Natural killer cell (primary cell): ENCODE measurements around the gene ASIC3. TPM values are rescaled to one million over a fixed set of nuclear protein-coding genes. Genes with fewer than 3 reads are reported as not detected.

ENCODE experiments used
- ATAC-seq, 3 donors: fragments of 150-1000 bp in 2 of 3; fragments of 200-7000 bp in 1 of 3; cut with Tn5 transposase; 1 replicate in 1 of 3; 2 replicates in 2 of 3; pipeline ENCODE4 v1.10.0; 2021; ENCODE audit warnings: mild to moderate bottlenecking in 2 of 3, moderate library complexity in 2 of 3
- DNase-seq, 2 donors: peaks; one replicate each; pipeline versions ENCODE4 v3.0.0 to v3.0.0-alpha.2; 2013 to 2021; ENCODE audit warnings: mixed read lengths in 1 of 2
- H3K27ac ChIP-seq: one replicate; pipeline ENCODE4 v1.5.1; 2013; ENCODE audit warnings: mild to moderate bottlenecking, low read length
- H3K27me3 ChIP-seq: one replicate; pipeline ENCODE4 v1.6.1; 2013; ENCODE audit warnings: low read length; ENCODE audit not compliant: control insufficient read depth, insufficient read depth
- H3K36me3 ChIP-seq: one replicate; pipeline ENCODE4 v1.6.1; 2013; ENCODE audit warnings: low read length; ENCODE audit not compliant: control insufficient read depth, insufficient read depth
- H3K4me1 ChIP-seq: one replicate; pipeline ENCODE4 v1.6.1; 2013; ENCODE audit warnings: low read length; ENCODE audit not compliant: control insufficient read depth, insufficient read depth
- H3K4me3 ChIP-seq: one replicate; pipeline ENCODE4 v1.5.1; 2013; ENCODE audit warnings: low read length
- H3K9me3 ChIP-seq: one replicate; pipeline ENCODE4 v1.6.1; 2013; ENCODE audit warnings: low read length; ENCODE audit not compliant: control insufficient read depth, insufficient read depth
- H3K27ac Mint-ChIP-seq, 2 donors: one replicate each; pipeline ENCODE4 v1.8.0; 2022; ENCODE audit warnings: mild to moderate bottlenecking in 2 of 2, mixed read lengths in 2 of 2, moderate library complexity in 1 of 2
- H3K27me3 Mint-ChIP-seq, 2 donors: one replicate each; pipeline ENCODE4 v1.8.0; 2022; ENCODE audit warnings: low read depth in 2 of 2, mixed read lengths in 2 of 2
- H3K36me3 Mint-ChIP-seq: one replicate; pipeline ENCODE4 v1.8.0; 2022; ENCODE audit warnings: mixed read lengths
- H3K4me1 Mint-ChIP-seq, 2 donors: one replicate each; pipeline ENCODE4 v1.8.0; 2022; ENCODE audit warnings: mixed read lengths in 2 of 2
- H3K4me3 Mint-ChIP-seq: one replicate; pipeline ENCODE4 v1.8.0; 2022; ENCODE audit warnings: mild to moderate bottlenecking, moderate library complexity, mixed read lengths
- H3K9me3 Mint-ChIP-seq, 2 donors: one replicate each; pipeline ENCODE4 v1.8.0; 2022; ENCODE audit warnings: mixed read lengths in 2 of 2
- WGBS: methylation state at CpG from one replicate; pipeline ENCODE4 v1.1.7; 2013; ENCODE audit warnings: missing lambda C conversion rate; ENCODE audit not compliant: insufficient coverage; 5-methylcytosine and 5-hydroxymethylcytosine counted together
- intact Hi-C: fragments of 100-400 bp; cut with micrococcal nuclease; formaldehyde crosslinking; loops from one replicate; pipeline ENCODE4 v1.14.2; 2022
- total RNA-seq, 4 donors: library from RNA; stranded (reverse); fragments of 120-200 nt in 1 of 4; gene quantifications; one replicate each; pipeline versions ENCODE4 v1.2.3 to v1.2.4, GENCODE V29; 2013 to 2022
- TF ChIP-seq, protein P1 (sequence below): fragments of 200-600 bp; IDR thresholded peaks from one replicate; pipeline ENCODE4 v1.8.0; 2022; ENCODE audit warnings: antibody characterized with exemption

ASIC3 gene
- total RNA-seq, 3 donors from 2014 or later (not counting 1 experiment from before 2014, with no cell fraction given): 5.7 to 7.9 (median 5.9) TPM

DNA sequence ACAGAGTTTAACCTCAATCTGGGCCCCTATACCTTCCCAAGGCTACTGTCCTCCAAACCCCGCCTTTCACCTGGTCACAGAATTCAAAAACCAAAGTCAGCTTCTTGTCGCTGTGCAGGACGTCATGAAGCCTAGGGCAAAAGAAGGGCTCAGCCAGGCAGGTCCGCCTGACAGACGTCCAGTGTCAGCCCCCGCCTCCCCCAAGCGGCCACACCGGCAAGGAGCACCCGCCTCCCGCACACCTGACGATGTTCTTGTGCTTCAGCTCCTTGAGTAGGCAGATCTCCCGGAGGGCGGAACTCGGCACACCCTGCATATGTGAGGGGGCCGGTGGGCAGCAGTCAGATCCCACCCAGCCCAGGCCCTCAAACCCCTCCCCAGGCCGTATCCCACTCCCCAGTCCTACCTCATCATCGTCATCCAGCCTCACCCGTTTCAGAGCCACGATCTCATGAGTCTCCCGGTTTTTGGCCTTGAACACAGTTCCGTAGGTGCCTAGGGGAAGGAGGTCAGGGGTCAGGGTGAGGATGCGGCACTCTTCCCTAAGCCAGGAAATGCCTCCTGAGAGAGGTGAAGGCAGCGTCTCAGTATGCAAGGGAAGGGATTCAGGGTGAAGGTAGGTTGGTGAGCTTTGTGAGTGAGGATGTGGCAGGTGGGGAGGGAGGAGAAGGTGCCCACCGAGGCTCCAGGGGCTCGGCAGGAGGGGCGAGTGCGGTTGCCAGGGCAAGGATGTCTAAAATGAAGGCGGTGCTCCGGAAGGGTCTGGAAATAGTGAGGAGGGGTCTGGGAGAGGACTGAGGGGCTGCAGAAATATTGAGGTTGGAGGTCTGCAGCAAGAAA lies 8.6 kb downstream of the ASIC3 start:
- DNase-seq (peak in 1 of 2 donors; percentile 23), ATAC-seq (no peak)
- H3K27ac ChIP-seq: no peak overlapping the region
- H3K9me3 Mint-ChIP-seq: no peaks in the 10 kb centered on the region
- peaks cover 0 to 4% of the 10 kb centered on the region in 2 donors for H3K27me3 Mint-ChIP-seq
- no peaks in the 10 kb centered on the region for H3K27me3 ChIP-seq
- H3K36me3 Mint-ChIP-seq: no peaks in the 10 kb centered on the region
- peak overlapping the region; percentile 91 to 93 for H3K27ac Mint-ChIP-seq
- peaks cover 37% of the 10 kb centered on the region for H3K4me1 ChIP-seq
- TF ChIP-seq, protein P1, sequence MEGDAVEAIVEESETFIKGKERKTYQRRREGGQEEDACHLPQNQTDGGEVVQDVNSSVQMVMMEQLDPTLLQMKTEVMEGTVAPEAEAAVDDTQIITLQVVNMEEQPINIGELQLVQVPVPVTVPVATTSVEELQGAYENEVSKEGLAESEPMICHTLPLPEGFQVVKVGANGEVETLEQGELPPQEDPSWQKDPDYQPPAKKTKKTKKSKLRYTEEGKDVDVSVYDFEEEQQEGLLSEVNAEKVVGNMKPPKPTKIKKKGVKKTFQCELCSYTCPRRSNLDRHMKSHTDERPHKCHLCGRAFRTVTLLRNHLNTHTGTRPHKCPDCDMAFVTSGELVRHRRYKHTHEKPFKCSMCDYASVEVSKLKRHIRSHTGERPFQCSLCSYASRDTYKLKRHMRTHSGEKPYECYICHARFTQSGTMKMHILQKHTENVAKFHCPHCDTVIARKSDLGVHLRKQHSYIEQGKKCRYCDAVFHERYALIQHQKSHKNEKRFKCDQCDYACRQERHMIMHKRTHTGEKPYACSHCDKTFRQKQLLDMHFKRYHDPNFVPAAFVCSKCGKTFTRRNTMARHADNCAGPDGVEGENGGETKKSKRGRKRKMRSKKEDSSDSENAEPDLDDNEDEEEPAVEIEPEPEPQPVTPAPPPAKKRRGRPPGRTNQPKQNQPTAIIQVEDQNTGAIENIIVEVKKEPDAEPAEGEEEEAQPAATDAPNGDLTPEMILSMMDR: no peak
- H3K36me3 ChIP-seq: no peaks in the 10 kb centered on the region
- intact Hi-C loops: loop anchor here (1.0 kb wide), 1 partner anchor 170 kb away; the partner anchor contains the start of gene ABCF2
- peaks cover 16 to 48% of the 10 kb centered on the region in 2 donors for H3K4me1 Mint-ChIP-seq
- H3K9me3 ChIP-seq: no peaks in the 10 kb centered on the region
- WGBS: 67% methylated on average over 29 of the region's 29 CpGs
- peak overlapping the region; percentile 96 for H3K4me3 Mint-ChIP-seq
- H3K4me3 ChIP-seq: peak overlapping the region; percentile 68

- Histone ChIP-seq H3K27ac (peak within 1 kb of the TSS; percentile 90), H3K4me3 (peak within 1 kb of the TSS; percentile 68), H3K4me1 (peaks cover 37% of the 10 kb centered on the region), H3K27me3 (no peaks in the 10 kb centered on the region), H3K36me3 (no peaks in the 10 kb centered on the region), H3K9me3 (no peaks in the 10 kb centered on the region)
- H3K36me3 Mint-ChIP-seq: no peaks in the 10 kb centered on the region
- WGBS: under 1% methylated on average over 30 of the region's 30 CpGs
- intact Hi-C loops: loop anchor here (1.0 kb wide), 1 partner anchor 170 kb away; the partner anchor contains the start of gene ABCF2
- TF ChIP-seq, protein P1: no peak
- peak within 1 kb of the TSS; percentile 91 to 93 for H3K27ac Mint-ChIP-seq
- ATAC-seq: peak in 2 of 3 donors; percentile 0 to 1
- DNase-seq: no peak
- H3K4me1 Mint-ChIP-seq: peaks cover 16 to 48% of the 10 kb centered on the region in 2 donors
- no peaks in the 10 kb centered on the region for H3K9me3 Mint-ChIP-seq
- peaks cover 0 to 2% of the 10 kb centered on the region in 2 donors for H3K27me3 Mint-ChIP-seq
- peak within 1 kb of the TSS; percentile 96 for H3K4me3 Mint-ChIP-seq
Observed at GRCh38 chr7:151057506-151057988, 9.2 kb downstream of the ASIC3 start, which contains the start of gene CDK5. CDK5 (minus strand) TSS chr7:151057897; CDS start chr7:151057848, 49 bp downstream.

DNA sequence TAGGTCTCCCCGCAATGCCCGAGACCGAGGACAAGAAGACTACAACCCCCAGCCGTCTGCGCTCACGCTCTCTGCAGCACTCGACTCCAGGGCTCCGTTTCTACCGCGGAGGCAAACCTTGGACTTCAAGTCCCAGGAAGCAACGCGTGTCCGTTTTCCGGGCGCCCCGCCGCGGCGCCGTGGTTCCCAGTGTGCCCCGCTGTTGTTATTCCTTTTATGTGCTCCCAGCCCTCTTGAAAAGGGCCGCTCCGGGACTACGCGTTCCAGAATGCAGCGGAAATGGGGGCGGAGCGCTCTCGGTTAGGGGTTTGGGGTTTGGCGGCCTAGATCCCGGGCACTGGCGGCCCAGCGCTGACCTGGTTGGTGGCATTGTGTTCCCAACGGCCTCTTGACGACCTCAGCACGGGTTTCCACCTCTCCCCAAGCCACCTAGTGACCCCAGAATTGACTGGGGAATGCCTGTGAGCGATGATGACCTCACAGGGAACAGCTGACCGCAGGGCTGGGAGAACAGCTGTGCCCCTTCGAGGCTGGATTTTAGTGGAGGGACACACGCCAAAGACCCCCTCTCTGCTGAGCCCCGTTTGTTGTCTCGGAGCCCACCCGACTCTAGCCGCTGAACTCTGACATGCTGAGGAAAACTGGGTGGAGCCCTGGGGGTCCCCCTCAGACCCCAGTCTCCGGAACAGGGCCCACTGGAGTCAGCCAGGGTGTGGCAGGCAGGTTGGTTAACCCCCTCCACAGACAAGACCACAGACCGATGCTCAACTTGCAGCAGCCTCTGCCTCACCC lies 9.9 kb downstream of the ASIC3 start:
- intact Hi-C loops: loop anchor here (1.0 to 2.0 kb wide), 6 partner anchors 22 to 175 kb away; partner anchors contain the start of genes ABCB8, ABCF2, CHPF2 and FASTK
- H3K27me3 ChIP-seq: no peaks in the 10 kb centered on the region
- H3K27ac ChIP-seq: peak overlapping the region; percentile 90
- H3K4me3 ChIP-seq: peak overlapping the region; percentile 68
- ATAC-seq (peak; percentile 93 to 98 (median 95)), DNase-seq (peak; percentile 91 to 99)
- no peaks in the 10 kb centered on the region for H3K36me3 ChIP-seq
- Mint-ChIP-seq H3K27me3 (no peaks in the 10 kb centered on the region), H3K9me3 (no peaks in the 10 kb centered on the region), H3K36me3 (no peaks in the 10 kb centered on the region), H3K4me1 (peaks cover 16 to 45% of the 10 kb centered on the region in 2 donors), H3K27ac (peak overlapping the region; percentile 91 to 93), H3K4me3 (peak overlapping the region; percentile 96)
- H3K4me1 ChIP-seq: peaks cover 37% of the 10 kb centered on the region
- no peaks in the 10 kb centered on the region for H3K9me3 ChIP-seq
- WGBS: under 1% methylated on average over 46 of the region's 46 CpGs
- TF ChIP-seq, protein P1: no peak
